OCI-LY1 (cell line): ENCODE results near the gene SPTB.

Experiments
- H2AFZ ChIP-seq: fragments of 200-600 bp; sonication (generic), shearing (Covaris generic); 2 replicates; pipeline ENCODE4 v1.6.0; 2014; ENCODE audit warnings: antibody characterized with exemption, mild to moderate bottlenecking, low read length
- H3F3A ChIP-seq: fragments of 200-600 bp; sonication (generic), shearing (Covaris generic); 2 replicates; pipeline ENCODE4 v1.6.0; 2014; ENCODE audit warnings: mild to moderate bottlenecking, antibody characterized with exemption, low read length, moderate library complexity; ENCODE audit not compliant: insufficient read depth
- H3K27ac ChIP-seq: fragments of 200-600 bp; sonication (generic); 2 replicates; pipeline ENCODE4 v1.5.1; 2014; ENCODE audit warnings: low read length, mixed run types, mild to moderate bottlenecking, low read depth; ENCODE audit not compliant: poor library complexity, severe bottlenecking
- H3K27me3 ChIP-seq: fragments of 200-600 bp; sonication (generic); 2 replicates; pipeline ENCODE4 v1.6.0; 2014; ENCODE audit warnings: antibody characterized with exemption, mild to moderate bottlenecking, low read length, moderate library complexity; ENCODE audit not compliant: insufficient read depth
- H3K36me3 ChIP-seq: fragments of 200-600 bp; sonication (generic); 2 replicates; pipeline ENCODE4 v1.6.1; 2014; ENCODE audit warnings: mild to moderate bottlenecking, antibody characterized with exemption, low read length, moderate library complexity, mixed read lengths; ENCODE audit not compliant: insufficient read depth
- H3K4me1 ChIP-seq: fragments of 200-600 bp; sonication (generic); 2 replicates; pipeline ENCODE4 v1.5.1; 2014; ENCODE audit warnings: mild to moderate bottlenecking, low read length, moderate library complexity; ENCODE audit not compliant: insufficient read depth, severe bottlenecking
- H3K4me2 ChIP-seq: fragments of 200-600 bp; sonication (generic), shearing (Covaris generic); 2 replicates; pipeline ENCODE4 v1.6.1; 2014; ENCODE audit warnings: low read length
- H3K4me3 ChIP-seq: fragments of 200-600 bp; sonication (generic); 2 replicates; pipeline ENCODE4 v1.5.1; 2014; ENCODE audit warnings: low read length, low read depth, mild to moderate bottlenecking, mixed read lengths; ENCODE audit not compliant: poor library complexity, severe bottlenecking
- H3K79me2 ChIP-seq: fragments of 200-600 bp; shearing (Covaris generic); 2 replicates; pipeline ENCODE4 v1.6.1; 2016; ENCODE audit warnings: mixed run types, low read length, mixed read lengths; ENCODE audit not compliant: insufficient read depth
- H3K9ac ChIP-seq: fragments of 200-600 bp; sonication (generic), shearing (Covaris generic); 2 replicates; pipeline ENCODE4 v1.6.1; 2014; ENCODE audit warnings: mild to moderate bottlenecking, low read length, mixed read lengths
- H3K9me2 ChIP-seq: fragments of 200-600 bp; sonication (generic), shearing (Covaris generic); 2 replicates; pipeline ENCODE4 v1.6.1; 2014; ENCODE audit warnings: low read depth, mild to moderate bottlenecking, low read length, mixed read lengths
- H3K9me3 ChIP-seq: fragments of 200-600 bp; shearing (Covaris generic); 2 replicates; pipeline ENCODE4 v1.6.1; 2014; ENCODE audit warnings: low read length, mixed read lengths
- H4K20me1 ChIP-seq: fragments of 200-600 bp; sonication (generic), shearing (Covaris generic); 2 replicates; pipeline ENCODE4 v1.6.0; 2016; ENCODE audit warnings: mild to moderate bottlenecking, low read length; ENCODE audit not compliant: insufficient read depth
- CTCF ChIP-seq: fragments of 200-600 bp; sonication (generic), shearing (Covaris generic); IDR thresholded peaks from 2 replicates; pipeline ENCODE4 v1.5.1; 2017; ENCODE audit warnings: mild to moderate bottlenecking, antibody characterized with exemption, low read length, moderate library complexity, mixed read lengths
- EZH2 ChIP-seq: fragments of 200-600 bp; sonication (generic), shearing (Covaris generic); IDR thresholded peaks from 2 replicates; pipeline ENCODE4 v1.8.0; 2017; ENCODE audit warnings: borderline replicate concordance, mixed run types, mild to moderate bottlenecking, antibody characterized with exemption, low read length, moderate library complexity, mixed read lengths

SPTB gene

GRCh38 chr14:64812412-64812811 lies 67.3 kb downstream of the SPTB start:
- no peak overlapping the region for H3K4me3 ChIP-seq
- H3K9me3 ChIP-seq: no peaks in the 10 kb centered on the region
- no peaks in the 10 kb centered on the region for H3K36me3 ChIP-seq

GRCh38 chr14:64811676-64812075 lies 68.0 kb downstream of the SPTB start:
- Histone ChIP-seq H3K79me2 (no peaks in the 10 kb centered on the region), H3K4me3 (no peak overlapping the region), H3F3A (no peaks in the 10 kb centered on the region), H3K9me2 (no peaks in the 10 kb centered on the region), H3K4me1 (no peaks in the 10 kb centered on the region), H3K4me2 (no peak overlapping the region), H3K9ac (no peak overlapping the region), H3K9me3 (no peaks in the 10 kb centered on the region), H3K36me3 (no peaks in the 10 kb centered on the region), H2AFZ (no peak overlapping the region), H4K20me1 (no peaks in the 10 kb centered on the region), H3K27ac (no peak overlapping the region), H3K27me3 (no peaks in the 10 kb centered on the region)
- TF ChIP-seq CTCF (no peak), EZH2 (no peak)

More at GRCh38 chr14:64812412-64812811, 67.3 kb downstream of the SPTB start:
- TF ChIP-seq CTCF (no peak), EZH2 (no peak)
- H3K4me2 ChIP-seq: no peak overlapping the region
- H3K27me3 ChIP-seq: no peaks in the 10 kb centered on the region
- no peaks in the 10 kb centered on the region for H3K79me2 ChIP-seq
- no peaks in the 10 kb centered on the region for H3F3A ChIP-seq
- no peaks in the 10 kb centered on the region for H3K4me1 ChIP-seq
- H4K20me1 ChIP-seq: no peaks in the 10 kb centered on the region
- H3K27ac ChIP-seq: no peak overlapping the region
- H3K9me2 ChIP-seq: no peaks in the 10 kb centered on the region
- no peak overlapping the region for H3K9ac ChIP-seq
- H2AFZ ChIP-seq: no peak overlapping the region

DNA sequence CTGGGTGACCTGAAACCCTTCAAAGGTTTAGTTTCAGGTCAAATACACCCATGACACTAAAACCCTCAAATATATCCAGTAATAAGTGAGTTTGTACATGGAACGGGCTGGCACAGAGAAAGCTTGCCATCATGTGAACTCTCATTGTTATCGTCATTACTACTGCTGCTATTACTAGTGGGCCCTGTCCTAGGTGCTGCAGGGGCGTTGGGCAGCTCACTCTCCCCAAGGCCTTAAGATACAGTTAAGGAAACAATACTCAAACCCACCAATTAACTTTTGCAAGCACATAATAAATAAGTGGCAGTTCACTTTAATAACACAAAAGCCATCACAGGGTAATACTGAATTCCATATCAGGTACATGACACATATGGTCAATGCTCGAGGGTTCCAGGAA lies 71.3 kb downstream of the SPTB start:
- H3K9me2 ChIP-seq: no peaks in the 10 kb centered on the region
- no peak for TF ChIP-seq CTCF
- TF ChIP-seq EZH2: no peak
- no peaks in the 10 kb centered on the region for H3K36me3 ChIP-seq
- H3K4me1 ChIP-seq: no peaks in the 10 kb centered on the region
- no peaks in the 10 kb centered on the region for H4K20me1 ChIP-seq
- no peak overlapping the region for H3K4me2 ChIP-seq
- no peak overlapping the region for H3K4me3 ChIP-seq
- no peak overlapping the region for H3K27ac ChIP-seq
- no peaks in the 10 kb centered on the region for H3K9me3 ChIP-seq
- no peak overlapping the region for H3K9ac ChIP-seq
- no peaks in the 10 kb centered on the region for H3K27me3 ChIP-seq
- H3F3A ChIP-seq: no peaks in the 10 kb centered on the region
- no peak overlapping the region for H2AFZ ChIP-seq
- H3K79me2 ChIP-seq: no peaks in the 10 kb centered on the region
